SHP77 treated with DMSO at 0.1 percent for 48 hours (cell line): ENCODE results near the gene OR2AT4.
"Not testable (repeated sequence)": the region's sequence is repeated elsewhere in the genome, so short reads cannot be mapped to it uniquely, and the experiment has no call there.

Source experiments
- DNase-seq: peaks from one replicate; lab custom pipeline; 2025; lab: John Stamatoyannopoulos, UW

OR2AT4 gene

DNA sequence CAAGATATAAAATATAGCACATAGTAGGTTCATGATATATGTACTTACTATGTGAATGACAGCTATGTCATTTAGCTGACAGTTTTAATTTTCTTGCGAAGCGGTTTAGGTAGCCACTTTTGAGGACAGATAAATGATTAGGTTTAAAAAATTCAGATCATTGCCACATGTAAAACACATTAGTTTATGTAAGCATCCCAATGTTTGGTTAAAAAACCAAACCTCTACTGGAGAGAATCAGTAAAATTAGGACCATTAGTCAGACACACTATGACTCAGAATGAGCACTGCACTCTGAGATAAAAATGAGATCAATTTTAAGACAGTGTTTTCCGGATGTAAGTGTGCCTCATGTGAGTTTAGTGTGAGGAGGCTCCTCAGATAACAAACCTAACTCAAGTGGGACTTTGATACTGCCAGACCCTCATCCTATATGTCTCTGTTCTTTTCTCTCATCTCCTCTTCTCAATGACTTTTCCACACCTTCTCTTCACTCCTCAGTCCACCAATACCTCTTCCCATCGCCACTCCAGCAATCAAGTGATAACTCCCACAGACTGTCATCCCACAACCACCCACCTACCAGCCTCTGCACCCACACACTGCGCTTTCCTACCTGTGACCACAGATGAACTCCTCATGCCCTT lies 6.8 kb upstream of the OR2AT4 start:
- DNase-seq: no peak

DNA sequence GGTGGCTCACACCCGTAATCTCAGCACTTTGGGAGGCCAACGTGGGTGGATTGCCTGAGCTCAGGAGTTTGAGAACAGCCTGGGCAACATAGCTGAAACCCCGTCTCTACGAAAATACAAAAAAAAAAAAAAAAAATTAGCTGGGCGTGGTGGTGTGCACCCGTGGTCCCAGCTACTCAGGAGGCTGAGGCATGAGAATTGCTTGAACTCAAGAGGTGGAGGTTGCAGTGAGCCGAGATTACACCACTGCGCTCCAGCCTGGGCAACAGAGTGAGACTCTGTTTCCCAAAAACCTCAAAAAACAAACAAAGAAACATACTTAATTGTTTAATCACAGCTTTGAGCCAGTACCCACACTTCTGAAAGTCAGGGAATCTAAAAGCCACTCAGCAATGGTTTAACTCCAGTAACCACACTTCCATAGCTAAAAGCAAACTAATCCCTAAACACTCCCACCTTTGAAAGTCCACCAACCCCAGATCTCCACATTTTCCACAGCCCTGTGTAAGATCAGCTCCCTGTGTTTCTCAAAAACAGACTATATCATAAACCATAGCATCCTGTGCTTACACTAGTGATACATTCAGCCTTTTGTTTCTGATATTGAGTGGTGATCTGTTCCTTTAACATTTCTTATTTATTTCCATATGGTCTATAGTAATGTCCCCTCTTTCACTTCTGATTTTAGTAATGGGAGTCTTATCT lies 4.9 kb upstream of the OR2AT4 start:
- DNase-seq: no peak

DNA sequence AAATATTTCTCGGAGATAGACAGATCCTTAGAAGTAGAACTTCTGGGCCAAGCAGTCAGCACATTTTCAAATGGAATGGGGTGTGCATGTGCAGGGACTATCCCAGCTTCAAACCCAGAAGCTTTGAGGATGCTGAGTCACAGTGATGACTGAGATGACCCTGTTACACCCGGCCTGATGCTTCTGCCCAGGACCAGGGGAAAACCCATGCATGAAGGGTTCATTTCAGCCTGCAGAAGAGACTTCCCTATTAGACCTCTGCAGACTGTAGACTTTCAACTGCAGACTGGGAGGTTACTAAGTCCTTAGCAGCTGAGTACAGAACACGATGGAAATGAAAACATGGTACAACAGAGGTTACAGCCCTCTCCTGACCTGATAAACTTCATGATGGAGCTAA lies 3.6 kb upstream of the OR2AT4 start:
- DNase-seq: no peak

DNA sequence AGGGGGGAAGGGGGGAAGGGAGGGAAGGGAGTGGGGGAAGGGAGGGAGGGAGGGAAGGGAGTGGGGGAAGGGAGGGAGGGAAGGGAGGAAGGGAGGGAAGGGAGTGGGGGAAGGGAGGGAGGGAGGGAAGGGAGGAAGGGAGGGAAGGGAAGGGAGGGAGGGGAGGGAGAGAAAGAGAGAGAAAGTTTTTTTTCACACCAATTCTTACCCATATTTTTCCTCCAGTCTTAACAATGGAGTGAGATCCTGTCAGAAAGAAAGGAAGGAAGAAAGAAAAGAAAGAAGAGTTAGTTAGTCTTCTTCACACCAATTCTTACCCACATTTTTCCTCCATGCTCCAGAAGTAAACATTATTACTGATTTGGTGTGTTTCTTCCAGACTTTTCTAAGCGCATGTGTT lies 3.0 kb upstream of the OR2AT4 start:
- DNase-seq: no peak

DNA sequence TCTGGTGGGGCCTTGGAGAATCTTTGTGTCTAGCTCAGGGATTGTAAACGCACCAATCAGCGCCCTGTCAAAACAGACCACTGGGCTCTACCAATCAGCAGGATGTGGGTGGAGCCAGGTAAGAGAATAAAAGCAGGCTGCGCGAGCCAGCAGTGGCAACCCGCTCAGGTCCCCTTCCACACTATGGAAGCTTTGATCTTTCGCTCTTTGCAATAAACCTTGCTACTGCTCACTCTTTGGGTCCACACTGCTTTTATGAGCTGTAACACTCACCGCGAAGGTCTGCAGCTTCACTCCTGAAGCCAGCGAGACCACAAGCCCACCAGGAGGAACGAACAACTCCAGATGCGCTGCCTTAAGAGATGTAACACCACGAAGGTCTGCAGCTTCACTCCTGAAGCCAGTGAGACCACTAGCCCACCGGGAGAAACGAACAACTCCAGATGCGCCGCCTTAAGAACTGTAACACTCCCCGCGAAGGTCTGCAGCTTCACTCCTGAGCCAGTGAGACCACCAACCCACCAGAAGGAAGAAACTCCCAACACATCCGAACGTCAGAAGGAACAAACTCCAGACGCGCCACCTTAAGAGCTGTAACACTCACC lies 2.3 kb upstream of the OR2AT4 start:
- DNase-seq: not testable (repeated sequence)

DNA sequence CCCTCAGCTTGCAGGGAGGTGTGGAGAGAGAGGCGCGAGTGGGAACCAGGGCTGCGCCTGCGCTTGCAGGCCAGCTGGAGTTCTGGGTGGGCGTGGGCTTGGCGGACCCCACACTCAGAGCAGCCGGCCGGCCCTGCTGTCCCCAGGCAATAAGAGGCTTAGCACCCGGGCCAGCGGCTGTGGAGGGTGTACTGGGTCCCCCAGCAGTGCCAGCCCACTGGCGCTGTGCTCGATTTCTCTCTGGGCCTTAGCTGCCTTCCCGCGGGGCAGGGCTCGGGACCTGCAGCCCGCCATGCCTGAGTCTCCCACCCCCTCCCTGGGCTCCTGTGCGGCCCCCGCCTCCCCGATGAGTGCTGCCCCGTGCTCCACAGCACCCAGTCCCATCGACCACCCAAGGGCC lies 1.5 kb upstream of the OR2AT4 start:
- DNase-seq: not testable (repeated sequence)

DNA sequence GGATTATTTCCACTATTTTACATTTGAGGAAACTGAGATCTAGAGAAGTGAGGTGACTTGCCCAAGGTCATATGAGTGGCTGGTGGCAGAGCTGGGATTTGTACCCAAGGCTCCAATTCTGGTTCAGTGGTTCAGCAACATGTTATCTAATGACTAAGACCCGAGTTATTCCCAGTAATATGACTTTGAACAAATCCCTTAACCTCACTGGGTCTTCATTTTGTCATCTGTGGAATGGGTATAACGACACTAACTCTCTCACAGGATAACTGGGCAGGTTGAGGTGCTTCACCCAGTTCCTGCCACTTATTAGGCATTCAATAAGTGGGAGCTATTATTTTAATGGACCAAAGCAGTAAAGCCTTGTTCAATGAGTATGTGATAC lies 489 bp upstream of the OR2AT4 start:
- no peak for DNase-seq

DNA sequence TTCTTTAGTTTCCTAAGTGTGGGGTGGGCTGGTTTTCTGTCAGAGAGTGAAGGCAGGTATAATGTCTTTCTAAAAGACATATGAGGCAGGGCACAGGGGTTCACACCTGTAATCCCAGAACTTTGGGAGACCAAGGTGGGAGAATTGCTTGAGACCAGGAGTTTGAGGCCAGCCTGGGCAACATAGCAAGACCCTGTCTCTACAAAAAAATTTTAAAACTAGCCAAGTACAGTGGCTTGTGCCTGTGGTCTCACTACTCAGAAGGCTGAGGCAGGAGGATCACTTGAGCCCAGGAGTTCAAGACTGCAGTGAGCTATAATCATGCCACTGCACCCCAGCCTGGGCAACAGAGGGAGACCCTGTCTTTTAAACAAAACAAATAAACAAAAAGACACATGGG lies 2.3 kb downstream of the OR2AT4 start:
- not testable (repeated sequence) for DNase-seq

DNA sequence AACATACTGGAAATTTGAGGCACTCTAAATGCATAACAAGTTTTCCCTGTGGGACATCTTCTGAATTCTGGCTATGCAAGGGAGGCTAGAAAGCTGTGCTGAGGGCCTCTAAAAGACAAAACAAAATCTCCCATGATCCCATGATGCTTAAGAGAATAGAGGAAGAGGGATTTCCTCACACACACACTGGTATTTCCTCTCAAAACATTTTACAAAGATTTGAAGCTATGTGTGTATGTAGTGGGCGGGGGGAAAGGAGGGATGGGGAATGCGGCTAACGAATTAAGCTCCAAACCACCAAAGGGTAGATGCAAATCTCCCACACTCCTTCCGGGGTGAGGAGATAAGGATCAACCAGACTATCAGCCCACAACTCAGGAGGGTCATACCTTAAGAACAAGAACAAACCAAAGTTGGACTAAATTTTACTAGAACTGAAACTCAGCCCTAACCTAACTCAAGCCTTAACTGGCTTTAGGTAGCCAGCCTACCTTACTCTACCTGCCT lies 6.0 kb downstream of the OR2AT4 start:
- no peak for DNase-seq

DNA sequence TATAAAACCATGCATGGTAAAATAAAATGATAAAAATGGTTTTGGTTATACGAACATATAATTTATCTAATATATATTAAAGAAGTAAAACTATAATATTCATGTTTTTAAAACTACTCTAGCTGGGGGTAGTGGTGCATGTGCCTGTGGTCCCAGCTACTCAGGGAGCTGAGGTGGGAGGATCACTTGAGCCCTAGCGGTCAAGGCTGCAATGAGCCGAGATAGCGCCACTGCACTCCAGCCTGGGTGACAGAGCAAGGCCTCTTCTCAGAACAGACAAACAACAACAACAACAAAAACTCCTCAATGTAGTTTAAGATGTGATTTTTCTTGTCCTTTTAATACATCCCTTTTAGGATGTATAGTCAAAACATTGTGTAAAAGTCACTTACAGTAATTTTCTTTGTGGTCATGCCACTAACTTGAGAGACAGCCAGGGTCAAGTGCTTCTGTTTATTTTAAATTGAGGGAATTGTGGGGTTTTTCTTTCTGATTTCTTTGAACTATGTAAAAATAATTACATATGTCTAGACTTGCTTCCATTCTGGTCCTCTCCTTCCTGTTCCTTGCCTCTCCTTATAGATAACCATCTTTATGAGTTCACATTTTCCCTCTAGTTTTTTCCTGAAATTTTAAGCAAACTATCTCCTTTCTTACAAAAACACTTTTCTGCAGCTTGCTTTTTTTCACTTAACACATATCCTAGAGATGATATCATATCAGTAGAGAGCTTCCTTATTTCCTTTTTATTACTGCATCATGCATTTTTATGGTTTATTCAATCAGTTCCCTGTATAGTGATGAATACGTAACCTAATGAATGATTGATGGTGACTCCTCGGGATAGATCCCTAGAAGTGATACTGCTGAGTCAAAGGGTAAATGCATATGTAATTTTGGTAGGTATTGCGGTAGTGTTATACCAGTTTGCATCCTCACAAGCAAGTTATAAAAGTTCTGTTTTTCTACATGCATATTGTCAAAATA lies 9.1 kb downstream of the OR2AT4 start:
- no peak for DNase-seq

DNA sequence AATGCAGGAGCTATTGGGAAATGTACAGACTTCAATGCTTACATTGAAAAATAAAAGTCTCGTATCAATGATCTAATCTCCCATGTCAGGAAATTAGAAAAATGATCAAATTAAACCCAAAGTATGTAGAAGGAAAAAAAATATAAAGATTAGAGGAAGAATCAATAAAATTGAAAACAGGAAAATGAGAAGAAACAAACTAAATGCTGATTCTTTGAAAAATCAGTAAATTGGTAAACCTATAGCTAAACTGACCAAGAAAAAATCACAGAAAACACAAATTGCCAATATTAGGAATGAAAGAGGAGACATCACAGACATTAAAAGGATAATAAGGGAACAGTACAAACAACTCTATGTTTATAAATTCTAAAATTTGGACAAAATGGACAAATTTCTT lies 11.8 kb downstream of the OR2AT4 start:
- DNase-seq: no peak

DNA sequence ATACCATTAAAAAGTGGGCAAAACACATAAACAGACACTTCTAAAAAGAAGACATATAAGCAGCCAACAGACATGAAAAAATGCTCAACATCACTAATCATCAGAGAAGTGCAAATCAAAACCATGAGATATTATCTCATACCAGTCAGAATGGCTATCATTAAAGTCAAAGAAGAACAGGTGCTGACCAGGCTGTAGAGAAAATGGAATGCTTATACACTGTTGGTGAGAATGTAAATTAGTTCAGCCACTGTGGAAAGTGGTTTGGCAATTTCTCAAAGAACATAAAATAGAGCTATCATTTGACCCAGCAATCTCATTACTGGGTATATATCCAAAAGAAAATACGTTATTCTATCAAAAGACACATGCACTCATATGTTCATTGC lies 13.5 kb downstream of the OR2AT4 start:
- DNase-seq: no peak

DNA sequence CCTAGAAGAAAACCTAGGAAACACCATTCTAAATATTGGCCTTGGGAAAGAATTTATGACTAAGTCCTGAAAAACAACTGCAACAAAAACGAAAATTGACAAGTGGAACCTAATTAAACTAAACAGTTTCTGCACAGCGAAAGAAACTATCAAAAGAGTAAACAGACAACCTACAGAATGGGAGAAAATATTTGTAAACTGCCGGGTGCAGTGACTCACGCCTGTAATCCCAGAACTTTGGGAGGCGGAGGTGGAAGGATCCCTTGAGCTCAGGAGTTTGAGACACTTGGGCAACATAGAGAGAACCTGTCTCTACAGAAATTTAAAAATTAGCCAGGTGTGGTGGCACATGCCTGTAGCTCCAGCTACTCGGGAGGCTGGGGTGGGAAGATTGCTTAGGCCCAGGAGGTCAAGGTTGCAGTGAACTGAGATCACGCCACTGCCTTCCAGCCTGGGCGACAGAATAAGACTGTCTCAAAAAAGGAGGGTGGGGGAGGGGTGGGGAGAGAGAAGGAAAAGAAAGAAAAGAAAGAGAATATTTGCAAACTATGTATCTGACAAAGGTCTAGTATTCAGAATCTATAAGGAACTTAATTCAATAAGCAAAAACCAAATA lies 14.0 kb downstream of the OR2AT4 start:
- DNase-seq: no peak

DNA sequence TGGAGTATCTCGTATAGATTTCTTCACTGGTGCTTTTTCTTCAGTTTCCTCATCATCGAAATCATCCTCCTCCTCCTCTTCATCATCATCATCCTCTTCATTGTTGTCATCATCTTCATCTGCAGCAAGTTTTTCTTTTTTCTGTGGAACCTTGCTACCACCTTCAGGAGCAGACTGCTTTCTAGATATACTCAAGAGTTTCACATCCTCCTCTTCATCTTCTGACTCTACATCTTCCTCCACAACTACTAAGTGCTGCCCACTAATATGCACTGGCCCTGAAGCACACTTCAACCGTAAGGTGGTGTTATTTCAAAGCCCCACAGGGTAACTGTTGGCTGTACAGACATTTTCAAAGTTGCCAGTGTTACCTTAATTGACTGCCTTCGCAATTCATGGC lies 17.1 kb downstream of the OR2AT4 start:
- DNase-seq: no peak

DNA sequence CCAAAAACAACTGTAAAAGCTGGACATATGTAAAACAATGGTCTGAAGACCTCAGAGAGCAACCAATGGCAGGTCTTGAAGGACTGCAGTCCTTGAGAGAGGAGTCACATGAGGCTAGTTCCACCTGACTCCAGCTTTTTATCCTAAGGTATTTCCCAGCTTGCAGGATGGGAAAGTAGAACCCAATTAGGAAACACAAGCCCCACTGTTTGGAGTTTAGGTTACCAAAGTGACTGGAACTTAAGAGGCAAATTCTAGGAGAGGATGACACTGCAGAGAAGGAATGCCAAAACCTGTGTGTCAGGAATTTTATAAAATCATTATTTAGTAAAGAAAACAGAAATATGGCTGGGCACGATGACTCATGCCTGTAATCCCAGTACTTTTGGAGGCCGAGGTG lies 18.4 kb downstream of the OR2AT4 start:
- DNase-seq: no peak

DNA sequence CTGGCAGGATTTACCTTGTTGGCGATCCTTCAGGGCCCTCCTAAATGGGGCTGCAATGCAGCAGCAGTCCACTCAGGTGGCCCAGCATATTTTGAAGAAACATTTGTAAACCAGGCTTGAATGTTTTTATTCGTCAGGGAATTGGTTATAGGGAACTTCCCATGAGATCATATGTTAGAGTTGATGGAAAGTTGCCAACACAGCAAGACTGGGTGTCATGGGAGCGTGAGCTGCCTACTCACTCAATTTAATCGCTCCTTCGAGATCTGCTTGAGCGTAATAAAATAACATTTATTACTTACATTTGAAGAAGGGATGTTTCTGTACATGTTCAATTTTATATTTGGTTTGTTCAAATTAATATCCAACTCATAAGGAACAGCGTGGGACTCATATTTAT lies 19.4 kb downstream of the OR2AT4 start:
- no peak for DNase-seq

DNA sequence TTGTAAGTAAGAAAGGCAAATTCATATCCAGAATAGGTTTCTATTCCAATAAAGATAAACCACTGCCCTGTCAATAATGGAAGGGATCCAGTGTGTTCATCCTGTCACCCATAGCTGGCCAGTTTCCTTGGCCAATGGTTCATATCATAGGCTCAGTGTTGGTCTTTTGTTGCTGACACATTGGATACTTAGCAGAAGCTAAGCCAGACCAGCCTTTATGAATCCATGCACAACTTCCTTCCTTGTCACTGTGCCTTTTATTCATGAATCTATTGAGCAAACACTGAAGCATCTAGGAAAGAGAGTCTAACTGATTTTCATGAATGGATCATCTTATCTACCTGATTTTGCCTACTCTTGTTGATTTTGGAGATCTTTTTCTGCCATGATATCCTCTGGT lies 20.0 kb downstream of the OR2AT4 start:
- no peak for DNase-seq

DNA sequence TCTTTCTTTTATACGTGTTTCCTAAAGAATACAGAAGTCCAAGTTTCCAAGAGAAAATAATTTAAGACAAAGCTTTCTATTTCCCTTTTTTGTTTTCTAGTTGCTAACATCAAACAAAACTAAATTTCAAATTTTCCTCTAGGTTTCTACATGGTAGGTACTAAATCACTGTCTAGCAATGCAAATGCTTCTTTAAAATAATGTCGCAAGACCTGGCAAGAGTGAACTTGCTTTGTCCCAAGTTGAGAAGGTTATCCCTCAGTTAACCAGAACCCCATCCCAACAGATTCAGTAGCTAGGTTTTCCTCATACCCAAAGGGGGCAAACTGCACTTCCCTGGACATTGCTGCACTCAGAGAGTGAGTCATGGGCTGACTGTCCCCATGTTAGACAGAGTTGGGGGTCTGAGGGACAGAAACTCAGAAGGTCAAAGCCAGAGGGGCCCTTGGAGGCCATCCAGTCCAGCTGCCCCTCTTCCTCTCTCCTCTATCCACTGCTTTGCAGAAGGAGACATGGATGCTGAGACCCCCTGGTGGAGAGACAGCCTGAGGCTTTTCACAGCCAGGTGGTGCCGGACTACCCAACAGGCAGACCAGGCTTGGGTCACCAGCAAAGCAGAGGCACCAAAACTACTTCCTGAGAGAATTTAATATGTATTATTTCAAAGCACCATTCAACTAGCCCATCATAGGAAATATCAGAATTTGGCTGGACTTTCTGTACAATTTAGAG lies 23.1 kb downstream of the OR2AT4 start:
- DNase-seq: no peak

DNA sequence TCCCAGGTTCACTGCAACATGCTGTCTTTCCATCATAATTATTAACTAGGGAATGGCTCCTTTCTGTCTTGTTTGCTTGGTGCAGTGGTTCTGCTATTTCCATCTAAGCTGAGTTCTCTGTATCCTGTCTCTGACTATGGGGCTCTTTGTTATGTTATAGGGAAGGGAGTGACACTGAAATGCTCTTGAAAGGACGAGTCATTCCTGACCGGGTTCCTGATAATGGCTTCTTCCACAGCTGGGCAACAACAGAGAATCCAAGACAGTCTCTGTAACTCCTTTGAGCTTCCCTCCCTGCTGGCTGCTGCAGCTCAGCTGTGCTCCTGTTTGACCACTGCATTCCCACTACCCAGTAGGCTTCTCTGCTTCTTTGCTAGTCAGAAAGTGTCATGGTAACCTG lies 24.1 kb downstream of the OR2AT4 start:
- no peak for DNase-seq

DNA sequence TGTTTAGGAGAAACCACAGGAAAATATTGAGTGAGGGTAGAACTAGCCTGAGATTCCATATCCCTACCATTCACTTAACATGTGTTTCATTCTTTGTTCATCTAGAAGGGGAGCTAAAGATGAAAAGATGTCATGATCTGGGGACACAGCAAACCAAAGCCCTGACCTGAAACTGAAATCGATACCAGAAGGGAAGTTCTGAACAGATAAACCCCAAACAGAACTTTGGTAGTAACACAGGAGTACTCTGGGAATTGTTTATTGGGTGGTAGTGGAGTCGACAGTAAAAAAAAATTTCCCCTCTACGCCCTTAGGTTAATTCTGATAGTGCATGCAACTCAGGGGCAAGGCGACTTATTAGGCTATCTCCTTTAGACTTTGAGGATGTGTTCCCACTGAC lies 27.2 kb downstream of the OR2AT4 start:
- no peak for DNase-seq

DNA sequence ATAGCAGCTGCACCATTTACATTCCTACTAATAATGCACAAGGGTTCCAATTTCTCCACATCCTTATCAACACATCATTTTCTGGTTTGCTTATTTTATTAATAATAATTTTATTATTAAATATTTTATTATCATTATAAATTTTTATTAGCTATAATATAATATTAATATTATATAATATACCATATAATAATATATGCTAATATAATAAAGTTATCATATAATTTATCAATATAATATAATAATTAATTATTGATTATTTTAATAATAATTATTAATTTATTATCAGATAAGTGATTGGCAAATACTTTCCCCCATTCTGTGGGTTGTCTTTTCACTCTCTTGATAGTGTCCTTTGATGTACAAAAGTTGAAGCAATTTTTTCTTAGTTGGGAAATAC lies 27.7 kb downstream of the OR2AT4 start:
- DNase-seq: no peak
